Amygdala (tissue), 56 donors: ENCODE results near the gene KCNIP3.
"Not testable (repeated sequence)": the region's sequence is repeated elsewhere in the genome, so short reads cannot be mapped to it uniquely, and the experiment has no call there.

Source experiments
- DNase-seq, 56 donors: peaks; one replicate each; lab custom pipeline; 2025; lab: John Stamatoyannopoulos, UW

The KCNIP3 gene

DNA sequence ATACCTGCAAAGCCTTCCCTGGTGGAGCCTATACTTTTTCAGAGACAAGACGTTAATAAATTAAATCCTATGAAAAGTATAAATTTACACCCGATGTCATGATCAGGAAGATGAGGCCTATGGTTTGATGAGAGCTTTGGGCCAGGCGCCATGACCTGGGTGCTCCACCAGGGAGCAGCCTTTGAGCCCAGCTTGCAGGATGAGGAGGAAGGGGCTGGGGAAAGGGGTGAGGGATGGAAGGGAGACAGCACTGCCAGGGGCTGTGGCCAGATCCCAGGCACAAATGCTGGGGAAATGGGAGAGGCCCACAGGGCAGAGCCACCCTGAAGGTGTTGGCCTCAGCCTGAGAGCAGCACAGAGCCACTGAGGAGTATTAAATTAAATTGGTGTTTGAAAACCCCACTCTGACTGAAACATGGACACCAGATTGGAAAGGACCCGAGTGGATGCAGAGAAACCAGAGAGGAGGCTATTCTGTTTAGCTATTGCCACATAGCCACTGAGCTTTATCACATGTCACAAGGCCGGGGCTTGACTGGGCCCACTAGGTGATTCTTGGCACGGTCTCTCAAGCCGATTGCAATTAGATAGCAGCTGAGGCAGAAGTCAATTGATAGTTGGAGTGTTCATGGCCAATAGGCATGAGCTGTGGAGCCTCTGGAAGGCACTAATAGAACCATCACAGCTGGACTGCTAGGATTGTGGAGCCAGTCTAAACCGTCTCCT lies 95.7 kb downstream of the KCNIP3 start:
- DNase-seq: no peak

DNA sequence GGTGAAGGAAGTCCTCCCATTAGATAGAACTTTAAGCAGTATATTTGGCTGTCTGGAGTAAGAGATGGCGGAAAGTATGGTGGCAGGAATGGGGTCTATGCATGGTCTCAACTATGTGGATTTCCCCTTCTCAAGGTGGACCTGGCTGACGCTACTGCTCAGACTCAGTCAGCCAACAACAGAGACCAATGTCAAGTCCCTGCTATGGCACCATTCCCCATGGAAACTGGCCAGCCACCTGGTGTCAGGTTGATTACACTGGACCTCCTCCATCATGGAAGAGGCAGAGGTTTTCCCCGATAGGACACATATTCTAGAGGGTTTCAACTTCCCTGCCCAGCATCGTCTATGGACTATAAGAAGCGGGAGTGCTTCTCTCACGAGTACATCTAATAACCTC lies 96.8 kb downstream of the KCNIP3 start:
- DNase-seq: no peak

DNA sequence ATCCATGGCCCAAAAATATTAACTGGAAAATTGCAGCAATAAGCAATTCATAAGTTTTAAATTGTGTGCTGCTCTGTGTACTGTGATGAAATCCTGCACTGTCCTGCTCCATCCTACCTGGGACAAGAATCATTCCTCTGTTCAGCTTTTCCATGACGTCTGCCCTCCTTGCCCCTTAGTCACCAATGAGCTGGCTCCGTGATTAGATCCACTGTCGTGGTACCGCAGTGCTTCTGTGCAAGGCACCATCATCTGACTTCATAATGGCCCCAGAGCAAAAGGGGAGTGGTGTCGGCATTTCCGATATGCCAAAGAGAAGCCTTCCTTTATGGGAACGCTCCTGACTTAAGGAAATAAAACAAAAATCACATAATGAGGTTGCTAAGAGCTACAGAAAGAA lies 101.9 kb downstream of the KCNIP3 start:
- DNase-seq: no peak

DNA sequence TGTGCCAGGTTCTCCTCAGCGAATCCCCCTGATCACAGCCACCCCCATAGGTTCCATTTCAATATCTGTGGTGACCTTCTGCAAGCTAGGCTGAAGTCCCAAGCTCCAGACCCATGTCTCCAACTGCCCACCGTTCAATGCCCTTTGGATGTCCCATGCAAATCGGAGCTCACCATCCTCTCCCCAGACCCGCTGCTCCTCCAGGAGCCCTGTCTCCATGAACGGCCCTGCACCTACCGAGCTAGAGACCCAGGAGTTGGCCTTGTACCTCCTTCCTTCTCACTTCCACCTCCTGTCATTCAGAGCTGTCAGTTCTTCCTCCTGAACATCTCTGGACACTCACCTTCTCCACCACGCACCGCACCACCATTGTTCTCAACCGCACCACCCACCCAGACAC lies 104.3 kb downstream of the KCNIP3 start:
- no peak for DNase-seq

DNA sequence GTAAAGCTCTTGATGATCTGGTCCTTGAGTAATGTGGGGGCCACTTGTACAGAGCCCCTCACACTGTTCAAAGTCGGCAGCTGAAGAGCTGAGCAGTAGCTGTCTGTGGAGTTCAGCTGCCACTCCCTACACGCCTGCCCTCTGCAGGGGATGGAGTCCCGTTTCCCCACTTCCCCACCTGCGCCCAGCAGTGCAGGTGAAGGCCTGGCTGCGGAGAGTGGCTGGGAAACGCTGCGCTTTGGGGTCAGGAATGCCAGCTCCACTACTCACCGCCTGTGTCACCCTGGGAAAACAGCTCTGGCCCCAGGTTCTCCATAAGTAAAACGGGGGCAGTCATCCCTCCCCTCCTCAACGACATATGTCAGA lies 104.8 kb downstream of the KCNIP3 start:
- DNase-seq: not testable (repeated sequence)

DNA sequence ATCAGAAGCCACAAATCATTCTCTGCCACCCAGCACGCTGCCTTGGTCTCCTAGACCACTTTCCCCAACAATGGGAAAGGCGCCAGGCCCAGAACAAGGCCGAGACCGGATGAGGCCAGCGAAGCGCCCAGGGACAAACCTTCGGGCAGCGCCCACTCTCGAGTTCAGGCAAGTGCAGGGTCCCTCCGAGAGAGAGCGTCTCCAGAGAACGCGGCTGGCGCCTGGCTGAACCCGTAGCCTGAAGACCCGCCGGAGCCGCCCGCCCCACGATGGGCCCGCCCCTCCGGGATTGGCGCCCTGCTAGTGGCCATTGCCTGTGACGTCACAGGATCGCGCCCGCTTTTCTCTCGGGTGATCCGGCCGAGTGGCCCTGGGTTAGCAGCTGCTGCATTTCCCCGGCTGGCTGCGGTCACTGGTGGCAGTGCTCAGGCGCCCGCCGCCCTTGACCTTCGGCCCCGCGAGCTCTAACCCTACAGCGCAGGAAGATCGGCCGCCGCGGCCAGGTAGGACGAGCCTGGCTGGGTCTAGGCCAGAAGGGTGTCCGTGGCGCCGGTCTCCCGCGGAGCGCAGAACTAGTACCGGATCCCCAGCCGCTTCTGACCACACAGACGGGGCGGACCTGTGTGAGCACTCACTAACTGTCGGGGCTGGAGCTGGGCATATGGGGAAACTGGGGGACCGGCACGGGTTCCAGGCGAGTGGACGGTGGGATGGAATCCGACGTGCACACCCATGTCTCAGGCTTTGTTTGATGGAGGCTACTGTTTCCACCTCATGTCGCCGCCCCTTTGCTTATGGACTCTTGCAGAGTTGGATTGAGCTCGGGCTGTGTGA lies 105.4 kb downstream of the KCNIP3 start, which contains the start of gene FAHD2A:
Gene FAHD2A (plus strand): TSS at position 339 of the 834 bp plus-strand sequence. CDS start 2,851 bp downstream, outside the sequence.
- peak; percentile 70 to 99 (median 90) for DNase-seq

DNA sequence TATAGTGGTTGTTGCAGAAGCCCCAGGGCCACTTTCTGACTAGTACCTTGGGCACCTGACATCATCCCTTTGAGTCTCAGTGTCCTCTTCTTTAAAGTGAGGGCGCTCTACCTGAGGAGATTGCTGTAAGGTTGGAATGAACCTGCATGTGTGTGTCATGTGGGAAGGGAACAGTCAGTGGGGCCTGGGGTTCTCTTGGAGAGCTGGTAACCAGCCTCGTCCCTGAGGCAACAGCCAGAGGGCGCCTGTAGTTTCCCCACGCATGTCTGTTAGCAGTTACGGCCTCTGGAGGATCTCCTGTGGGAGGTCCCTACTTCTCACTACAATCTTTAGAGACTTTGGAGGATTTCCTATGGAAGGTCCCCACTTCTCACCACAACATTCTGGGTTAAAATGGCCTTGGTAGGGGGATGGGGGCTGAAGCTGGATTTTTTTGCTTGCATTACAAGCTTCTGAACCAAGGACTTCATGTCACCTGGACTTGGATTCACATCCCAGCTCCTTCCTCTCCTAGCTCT lies 106.1 kb downstream of the KCNIP3 start:
- peak in 36 of 56 donors; percentile 10 to 62 (median 30) for DNase-seq

DNA sequence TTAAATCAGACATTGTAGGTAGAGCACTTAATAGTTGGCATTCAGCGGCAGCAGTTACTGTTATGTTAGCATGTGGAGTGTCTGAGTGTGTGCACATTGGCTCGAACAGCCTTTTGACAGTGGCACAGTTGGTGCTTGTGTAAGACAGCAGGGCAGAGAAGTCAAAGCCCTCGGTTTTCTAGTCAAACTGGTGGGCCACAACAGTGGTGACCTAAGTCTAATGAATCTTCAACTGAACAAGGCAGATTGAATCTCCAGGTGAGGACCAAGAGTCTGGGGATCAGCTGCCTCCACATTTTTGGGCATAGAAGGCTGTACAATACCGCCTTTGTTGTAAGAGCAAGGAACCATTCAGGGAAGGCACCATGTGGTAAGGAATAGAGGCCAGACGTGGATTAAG lies 106.7 kb downstream of the KCNIP3 start:
- not testable (repeated sequence) for DNase-seq

DNA sequence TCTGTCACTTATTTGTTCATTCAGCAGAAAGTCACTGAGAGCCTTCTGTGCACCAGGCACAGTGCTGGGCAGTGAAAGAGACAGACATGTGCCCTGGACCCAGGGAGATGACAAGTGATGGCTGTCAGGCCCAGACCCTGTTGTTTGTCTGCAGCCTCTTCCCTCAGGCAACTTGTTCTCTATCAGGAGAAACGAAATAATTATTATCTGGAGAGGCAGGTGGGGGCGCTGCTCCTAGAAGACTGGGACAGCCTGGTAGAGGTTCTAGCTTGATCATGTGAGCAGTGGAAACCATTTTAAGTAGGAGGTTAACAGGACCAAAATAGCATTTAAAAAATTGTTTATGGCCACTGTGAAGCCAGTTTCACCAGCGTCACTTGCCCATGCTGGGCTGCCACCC lies 107.5 kb downstream of the KCNIP3 start:
- not testable (repeated sequence) for DNase-seq

DNA sequence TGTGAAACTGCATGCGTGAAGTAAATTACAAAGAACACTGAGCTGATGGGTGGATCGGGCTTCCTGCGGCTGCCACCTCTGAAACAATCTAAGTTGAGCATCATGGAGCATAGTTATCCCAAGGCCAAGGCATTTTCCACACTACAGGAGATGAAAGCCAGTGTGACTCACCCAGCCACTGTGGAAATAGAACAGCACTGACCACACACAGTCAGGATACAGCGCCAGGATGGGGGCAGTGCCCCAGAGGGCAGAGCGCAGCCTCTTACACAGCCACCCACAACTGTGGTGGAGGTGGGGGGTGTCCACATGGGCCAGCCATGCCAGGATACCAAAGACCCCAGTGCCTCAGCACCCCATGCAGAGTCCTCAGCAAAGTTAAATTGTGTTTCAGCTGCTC lies 114.1 kb downstream of the KCNIP3 start:
- DNase-seq: not testable (repeated sequence)

DNA sequence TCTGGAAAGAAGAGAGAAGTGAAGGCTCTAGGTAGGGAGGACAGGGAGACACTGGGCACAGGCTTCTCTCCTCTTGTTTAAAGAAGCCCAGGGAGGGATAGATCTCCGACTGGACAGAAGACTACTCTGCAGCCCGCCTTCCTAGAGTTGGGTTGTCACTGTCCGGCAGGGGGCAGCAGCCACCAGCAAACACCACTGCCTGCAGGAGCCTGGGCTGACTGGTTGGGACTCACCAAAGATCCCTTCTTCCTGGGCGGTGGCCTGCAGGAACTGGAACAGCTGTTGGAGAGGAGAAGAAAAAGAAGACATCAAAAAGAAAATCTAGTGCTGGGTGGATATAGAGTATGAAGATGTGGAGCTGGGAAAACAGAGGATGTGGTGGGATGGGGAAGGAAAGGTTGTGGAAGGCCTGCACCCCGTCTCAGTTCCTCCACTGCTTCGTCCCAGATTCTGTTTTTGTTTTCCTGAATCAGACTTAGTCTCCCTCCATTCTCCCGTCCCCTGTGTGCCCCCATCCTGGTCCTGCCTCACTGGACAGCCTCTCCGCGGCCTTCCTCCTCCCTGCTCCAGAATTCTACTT lies 117.0 kb downstream of the KCNIP3 start:
- peak; percentile 12 to 92 (median 73) for DNase-seq

DNA sequence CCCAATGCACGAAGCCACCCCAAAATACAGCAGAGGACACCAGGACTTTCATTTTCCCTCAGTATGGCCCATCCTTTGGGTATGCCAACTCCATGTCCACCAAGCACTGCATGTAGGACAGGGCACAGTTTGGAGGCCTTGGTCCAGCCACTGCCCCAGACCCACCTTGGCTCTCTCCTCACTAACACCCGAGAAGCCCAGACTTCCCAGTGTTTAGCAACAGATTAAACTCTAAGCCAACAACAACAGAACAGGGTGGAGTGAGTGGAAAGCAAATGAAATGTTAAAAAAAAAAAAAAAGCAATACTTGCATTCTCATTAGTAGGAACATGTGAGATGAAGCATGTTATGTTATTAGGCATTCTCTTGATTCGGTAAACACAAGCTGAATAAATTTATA lies 118.0 kb downstream of the KCNIP3 start:
- DNase-seq: not testable (repeated sequence)

DNA sequence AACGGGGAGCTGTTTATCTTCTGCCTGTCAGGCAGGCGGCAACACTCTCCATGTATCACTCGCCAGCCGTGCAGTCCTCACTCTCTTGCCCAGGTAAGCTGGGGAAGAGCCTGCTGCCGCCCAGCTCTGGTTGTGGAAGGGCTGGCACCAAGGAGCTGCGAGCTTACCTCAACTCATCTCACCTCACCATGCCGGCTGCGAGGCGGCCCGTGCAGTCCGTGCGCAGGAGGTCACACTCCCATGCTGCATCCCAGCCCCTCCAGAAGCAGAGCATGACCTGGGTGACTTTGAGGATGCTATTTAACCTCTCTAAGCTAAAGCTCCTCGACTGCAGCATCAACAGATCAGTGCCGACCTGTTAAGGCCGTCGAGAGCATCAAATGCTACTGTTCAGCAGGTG lies 118.4 kb downstream of the KCNIP3 start:
- DNase-seq: not testable (repeated sequence)

DNA sequence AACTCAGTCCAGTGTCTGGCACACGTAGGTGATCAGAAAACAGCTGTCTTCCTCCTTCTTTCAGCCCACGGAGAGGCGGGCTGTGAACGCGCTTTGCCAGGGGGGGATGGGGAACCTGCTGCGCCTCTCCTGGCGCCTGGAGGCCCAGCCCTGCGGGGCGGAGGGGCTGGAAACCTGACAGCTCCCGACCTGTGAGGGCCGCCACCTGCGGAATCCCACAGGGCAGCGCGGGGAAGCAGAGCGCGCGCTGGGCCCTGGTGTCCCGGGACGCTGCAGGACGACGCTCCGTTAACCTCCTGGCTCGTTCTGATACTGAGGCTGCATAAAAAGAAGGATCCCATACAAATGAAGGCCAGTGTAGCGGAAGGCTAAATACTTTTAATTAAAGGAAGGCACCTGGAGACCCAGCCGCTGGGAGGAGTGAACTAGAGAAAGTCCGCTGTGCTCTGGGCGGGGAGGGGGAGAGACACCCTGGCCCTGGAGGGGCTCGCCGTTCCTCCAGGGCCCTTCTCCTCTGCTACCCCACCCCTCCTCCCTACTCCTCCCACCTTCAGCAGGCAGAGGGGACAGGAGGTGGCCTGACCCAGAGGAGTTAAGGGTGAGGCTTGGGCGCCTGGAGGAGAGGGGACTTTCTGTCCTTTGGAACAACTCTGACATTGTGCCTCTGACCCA lies 130.2 kb downstream of the KCNIP3 start:
- not testable (repeated sequence) for DNase-seq

DNA sequence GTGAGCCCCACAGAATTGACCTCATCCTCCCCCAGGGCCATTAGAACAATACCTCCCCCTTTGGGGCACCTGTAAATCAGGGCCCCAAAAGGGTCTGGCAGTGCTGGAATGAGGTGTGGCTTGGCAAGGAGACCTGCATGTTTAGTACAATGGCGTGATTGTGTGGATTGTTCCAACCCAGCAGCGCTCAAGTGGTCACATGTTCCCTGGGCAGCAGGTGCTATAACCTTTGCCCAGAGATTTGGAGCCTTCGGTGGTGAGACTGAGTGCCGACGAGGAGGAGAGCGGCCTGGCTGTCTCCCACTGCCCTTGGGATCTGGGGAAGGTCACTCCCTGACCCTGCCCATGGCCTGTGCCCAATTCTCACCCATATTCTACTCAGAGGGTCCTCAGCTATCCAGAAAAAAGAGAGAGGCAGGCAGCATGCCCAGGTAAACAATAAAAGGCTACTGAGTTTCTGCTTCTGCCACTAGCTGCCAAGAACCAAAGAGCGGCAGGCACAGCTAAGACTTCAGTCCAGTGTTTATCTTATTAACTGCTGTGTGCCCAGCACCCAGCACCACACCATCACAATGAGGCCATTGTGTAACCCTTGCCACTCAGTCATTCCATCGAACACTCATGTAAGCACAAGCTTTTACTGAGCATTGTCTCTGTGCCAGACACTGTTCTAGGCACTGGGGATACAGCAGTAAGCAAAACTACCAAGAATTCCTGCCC lies 132.8 kb downstream of the KCNIP3 start:
- not testable (repeated sequence) for DNase-seq

DNA sequence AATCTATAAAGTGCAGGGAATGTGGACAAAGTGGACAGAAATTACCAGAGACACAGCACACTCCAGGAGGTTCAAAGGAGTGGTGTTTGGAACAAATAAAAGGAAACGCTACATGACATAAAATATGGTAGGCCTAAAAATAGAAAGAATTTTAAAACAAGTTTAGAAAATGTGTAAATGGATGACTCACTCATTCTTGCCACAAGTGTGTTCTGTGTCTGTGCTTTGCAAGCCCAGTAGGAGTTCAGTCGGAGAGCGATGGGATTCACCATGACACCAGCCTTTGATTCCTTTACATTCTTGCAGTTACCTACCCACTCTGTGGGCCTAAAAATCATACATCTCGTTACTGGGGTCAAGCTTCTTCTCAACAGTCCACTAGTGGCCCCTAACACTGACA lies 136.2 kb downstream of the KCNIP3 start:
- DNase-seq: not testable (repeated sequence)

DNA sequence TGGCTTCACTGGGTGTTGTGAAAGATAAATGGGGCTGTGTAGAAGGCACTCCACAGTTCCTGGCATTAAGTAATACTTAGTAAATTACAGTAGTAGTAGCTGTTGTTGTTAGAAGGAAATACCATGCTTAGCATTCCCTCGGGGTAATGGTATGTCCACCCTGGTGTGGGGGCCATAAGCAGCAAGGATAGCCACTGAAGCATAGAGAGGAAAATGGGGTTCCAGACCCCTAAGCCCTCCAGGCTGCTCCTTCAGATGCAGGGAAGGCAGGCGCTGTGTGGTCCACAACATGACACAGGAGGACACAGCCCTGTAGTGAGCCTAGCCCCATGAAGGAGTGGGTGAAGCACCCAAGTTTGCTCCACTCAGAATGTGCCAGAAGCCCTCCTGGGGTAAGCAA lies 136.8 kb downstream of the KCNIP3 start:
- not testable (repeated sequence) for DNase-seq

DNA sequence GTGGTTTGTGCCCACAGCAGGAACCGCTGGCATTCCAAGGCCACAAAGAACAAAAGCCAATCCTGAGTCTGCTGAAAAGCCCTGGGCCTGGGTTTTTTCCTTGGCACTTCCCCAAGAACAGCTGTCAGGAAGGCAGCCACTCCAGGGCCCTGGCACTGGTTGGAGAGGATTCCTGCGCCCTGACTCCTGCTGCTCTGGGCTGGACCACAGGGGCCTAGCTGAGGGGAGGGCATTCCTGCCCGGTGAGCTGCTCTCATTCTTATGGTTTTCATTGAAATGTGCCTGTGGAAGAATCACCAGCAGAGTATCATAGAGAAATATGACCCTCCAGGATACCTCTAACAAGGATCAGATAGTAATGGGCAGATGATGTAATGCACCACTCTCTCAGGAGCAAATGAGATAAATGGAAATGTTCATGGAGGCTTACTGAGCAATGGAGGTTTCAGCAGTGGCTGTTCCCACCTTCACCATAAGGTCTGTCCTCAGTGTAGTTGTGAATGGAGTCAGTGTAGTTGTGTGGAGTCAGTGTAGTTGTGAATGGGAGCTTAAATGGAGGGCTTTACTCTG lies 137.4 kb downstream of the KCNIP3 start:
- peak in 2 of 56 donors; percentile 26 to 46 for DNase-seq

DNA sequence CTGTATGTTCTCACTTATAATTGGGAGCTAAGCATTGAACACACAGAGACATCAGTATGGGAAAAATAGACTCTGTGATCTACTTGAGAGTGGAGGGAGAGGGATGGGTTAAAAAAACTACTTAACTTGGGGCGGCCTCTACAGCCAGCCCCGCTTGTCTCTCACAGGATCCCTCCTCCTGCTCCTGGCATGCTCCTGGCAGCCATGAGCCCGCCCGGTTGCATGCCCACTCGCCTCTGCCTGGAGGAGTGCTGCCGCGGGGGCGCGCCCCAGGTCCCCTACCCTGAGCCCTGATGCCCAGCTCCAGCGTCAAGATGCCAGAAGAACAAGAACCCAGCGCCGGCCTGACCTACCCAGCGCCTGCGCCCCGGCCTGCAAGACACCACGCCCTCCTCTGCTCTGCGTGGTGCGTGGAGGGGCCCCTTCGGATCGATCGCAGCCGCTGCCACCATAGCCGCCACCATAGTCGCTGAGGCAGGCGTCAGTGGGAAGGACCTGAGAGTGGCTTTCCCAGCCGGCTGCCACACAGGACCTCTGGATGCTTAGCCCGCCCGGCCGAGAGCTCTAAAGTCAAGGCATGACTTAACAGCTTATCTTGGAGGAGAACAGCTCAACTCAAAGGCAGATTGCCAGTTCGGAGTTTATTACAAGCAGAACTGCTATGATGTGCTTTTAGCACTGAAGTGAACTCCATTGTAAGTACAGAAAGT lies 138.2 kb downstream of the KCNIP3 start:
- not testable (repeated sequence) for DNase-seq
